NCI-H1092 (cell line): Measurements from ENCODE around the gene KRT82.
"Not testable (repeated sequence)": the region's sequence is repeated elsewhere in the genome, so short reads cannot be mapped to it uniquely, and the experiment has no call there.

Experiments used
- DNase-seq: peaks from one replicate; lab custom pipeline; 2025; lab: John Stamatoyannopoulos, UW

The KRT82 gene

DNA sequence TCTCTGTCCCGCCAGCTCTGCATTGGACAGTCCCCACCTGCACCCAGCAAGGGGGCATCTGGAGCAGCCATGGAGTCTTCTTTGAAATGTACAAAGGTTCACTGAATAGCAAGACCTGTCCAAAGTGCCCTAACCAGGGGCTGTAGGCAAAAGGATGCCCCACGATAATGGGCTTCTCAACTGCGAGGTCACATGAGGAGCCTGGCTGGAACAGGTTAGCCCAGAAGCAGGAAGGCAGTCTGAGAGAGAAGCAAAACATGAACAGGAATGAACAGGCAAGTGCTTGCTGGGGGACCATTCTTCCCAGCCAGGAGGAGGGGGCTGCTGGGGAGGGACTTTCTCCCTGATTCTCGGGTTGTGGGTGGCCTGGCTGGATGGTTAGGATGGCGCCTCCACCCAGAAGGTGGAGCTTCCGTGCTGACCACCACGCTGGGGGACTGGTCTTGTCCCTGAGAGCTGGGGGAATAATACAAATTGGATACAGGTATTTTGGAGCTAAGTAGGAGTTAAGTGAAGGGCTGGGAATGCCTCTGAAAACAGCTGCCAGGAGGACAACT, 46.0 kb downstream of the KRT82 start:
- no peak for DNase-seq

DNA sequence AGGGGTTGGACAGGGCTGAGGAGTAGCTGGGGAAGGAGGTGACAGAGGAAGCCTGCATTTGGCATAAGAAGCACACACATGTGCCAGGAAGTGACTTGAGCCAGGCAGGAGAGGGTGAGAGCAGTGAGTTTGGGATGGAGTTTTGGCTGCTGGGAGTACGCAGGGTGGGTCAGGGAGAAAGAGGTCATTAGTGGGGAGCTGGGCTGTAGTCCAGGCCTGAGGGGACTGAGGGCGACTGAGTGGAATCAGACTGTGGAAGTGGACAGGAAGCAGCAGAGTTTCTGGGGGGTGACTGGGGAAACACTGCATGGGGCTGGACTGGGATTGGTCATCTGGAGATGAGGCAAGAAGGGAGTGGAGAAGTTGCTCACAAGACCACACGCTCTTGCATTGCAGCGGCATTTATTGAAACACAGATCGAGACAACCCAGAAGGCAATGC, 46.5 kb downstream of the KRT82 start:
- no peak for DNase-seq

DNA sequence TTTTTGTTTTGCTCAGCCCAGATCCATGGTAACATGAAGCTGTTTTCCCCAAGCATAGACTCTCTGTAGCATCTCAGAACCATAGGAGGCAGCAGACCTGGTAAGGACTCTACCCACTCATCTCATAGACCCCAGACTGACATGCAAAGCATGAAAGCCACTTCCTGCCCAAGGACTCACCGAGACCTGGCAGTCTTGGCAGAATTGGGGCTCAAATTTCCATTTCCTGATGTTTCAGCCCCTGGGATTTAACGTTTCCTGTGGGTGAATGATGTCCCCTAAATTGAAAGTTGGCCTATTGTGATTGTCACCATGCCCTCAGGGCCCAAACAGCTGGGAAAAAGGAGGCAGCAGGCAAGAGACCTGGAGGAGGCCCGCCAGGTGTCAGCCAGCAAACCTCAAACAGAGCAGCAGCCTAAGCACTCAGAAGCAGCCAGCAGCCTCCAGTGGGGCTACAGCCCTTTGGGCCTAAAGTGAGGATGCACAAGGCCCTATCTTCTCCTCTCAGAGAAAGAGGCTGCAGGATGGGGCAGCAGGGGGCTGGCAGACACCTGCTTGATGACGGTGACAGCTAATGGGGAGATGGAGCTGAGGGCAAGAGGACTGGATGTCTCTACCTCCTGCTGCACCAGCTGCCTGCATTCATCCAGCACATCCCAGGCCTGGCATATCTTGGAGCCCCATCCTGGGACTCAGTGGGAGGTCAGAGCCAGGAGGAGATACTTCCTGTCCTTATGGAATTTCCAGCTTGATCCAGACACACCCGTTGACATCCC, 47.4 kb downstream of the KRT82 start:
- DNase-seq = no peak

DNA sequence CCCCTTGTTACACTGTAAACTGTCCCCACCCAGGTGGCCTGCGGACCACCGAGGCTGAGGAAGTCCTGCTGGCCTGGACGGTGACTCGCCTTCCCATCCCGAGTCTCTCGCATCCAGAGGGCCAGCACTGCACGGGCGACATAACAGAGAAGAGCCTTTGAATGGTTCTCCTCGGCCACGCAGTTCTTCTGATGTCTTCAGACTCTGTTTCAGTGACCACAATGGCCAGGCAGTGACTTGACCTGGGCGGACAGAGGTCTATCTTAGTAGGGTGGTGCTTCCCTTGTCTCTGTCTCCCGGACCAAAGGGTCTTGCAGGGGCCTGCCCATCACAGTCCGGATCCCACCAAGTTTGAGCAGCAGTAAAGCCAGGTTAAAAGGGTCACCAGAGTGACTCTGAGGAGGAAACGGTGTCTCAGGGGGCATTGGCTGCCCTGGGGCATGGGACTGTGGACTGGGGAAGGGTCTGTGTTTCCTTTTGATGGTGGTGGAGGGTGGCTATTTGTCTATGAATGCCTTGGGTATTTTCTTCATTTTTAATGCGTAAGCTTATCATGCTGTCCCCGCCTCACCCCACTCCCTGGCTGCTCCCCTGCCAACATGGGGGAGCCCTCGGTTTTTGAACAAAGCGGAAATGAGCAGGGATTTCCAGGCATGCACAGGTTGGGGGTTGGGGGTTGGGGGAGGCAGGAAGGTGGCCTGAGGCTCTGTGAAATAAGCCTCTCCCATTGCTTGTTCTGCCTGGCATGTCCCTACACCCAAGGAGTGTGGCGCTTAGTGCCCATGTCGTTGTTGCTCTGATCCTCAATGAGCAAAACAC, 49.2 kb downstream of the KRT82 start:
- DNase-seq = no peak

GRCh38 chr12:52356031-52356761, 49.9 kb downstream of the KRT82 start:
- no peak for DNase-seq

DNA sequence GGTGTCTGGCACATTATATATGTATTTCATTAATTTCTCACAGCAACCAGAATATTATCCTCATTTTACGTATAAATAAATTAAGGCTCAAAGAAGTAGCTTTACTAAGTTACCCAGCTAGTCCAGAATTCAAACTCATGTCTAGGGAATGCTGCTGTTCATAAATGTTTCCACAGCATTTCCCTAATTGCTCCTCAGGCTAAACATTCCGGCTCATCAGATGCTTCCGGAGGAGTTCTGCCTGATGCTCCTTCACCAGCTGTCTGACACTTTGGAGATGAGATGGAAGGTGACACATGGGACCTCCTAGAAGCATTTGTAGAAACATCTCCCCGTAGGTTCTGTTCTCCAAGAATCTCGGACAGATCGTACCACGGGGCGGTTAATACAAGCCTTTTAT, 51.0 kb downstream of the KRT82 start:
- DNase-seq = no peak

DNA sequence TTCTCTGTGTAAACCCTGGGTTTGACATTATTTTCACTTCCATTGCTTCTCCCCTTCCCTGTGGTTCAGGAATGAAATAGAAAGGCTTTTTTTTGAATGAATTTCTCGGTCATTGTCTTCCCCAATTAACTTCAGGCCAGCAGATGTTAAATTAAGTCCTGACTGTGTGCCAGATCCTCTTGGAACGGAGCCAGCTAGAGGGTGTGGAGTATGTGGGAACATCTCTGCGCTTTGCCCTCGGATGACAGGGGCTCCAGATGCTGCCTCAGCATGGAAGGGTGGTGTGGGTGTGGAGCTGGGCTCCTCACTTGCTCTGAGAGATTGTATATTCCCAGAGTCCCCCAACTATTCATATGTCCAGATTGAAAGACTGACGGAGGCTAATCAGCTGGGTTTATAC, 51.9 kb downstream of the KRT82 start:
- no peak for DNase-seq

DNA sequence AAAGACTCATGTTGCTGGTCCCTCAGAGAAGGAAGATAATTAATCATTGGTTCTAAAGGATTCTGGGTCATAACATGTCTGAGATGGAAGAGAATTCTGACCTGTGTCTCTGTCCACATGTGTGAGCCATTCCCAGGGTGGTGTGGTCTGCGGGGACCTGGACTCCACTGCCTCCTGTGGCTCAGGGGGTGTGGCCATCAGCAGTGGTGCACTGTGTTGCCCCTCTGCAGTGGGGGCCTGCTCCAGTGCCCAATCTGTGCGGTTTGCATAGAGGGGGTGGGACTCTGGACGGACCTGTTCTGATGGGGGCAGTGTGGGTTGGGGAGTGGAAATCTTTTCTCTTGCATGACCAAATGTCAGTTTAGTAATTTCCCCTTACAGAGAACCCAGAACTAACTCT, 52.4 kb downstream of the KRT82 start:
- no peak for DNase-seq

DNA sequence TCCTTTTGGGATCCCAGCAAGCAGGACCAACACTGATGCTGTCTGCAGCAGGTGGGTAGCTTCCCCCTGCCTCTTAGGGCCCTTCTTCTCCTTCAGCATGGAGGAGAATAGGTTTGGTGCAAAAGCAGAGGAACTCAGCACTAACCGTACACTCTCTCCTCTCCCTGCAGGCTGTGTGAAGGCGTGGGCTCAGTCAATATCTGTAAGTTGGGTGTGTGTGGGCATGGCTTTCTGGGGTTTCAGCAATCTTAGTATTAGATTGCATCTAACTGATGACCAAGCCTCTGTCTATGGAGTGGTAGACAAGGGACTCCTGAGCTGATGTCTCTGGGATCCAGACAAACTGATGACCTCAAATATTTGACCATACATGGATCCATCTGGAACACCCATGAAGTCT, 53.2 kb downstream of the KRT82 start:
- DNase-seq = no peak

DNA sequence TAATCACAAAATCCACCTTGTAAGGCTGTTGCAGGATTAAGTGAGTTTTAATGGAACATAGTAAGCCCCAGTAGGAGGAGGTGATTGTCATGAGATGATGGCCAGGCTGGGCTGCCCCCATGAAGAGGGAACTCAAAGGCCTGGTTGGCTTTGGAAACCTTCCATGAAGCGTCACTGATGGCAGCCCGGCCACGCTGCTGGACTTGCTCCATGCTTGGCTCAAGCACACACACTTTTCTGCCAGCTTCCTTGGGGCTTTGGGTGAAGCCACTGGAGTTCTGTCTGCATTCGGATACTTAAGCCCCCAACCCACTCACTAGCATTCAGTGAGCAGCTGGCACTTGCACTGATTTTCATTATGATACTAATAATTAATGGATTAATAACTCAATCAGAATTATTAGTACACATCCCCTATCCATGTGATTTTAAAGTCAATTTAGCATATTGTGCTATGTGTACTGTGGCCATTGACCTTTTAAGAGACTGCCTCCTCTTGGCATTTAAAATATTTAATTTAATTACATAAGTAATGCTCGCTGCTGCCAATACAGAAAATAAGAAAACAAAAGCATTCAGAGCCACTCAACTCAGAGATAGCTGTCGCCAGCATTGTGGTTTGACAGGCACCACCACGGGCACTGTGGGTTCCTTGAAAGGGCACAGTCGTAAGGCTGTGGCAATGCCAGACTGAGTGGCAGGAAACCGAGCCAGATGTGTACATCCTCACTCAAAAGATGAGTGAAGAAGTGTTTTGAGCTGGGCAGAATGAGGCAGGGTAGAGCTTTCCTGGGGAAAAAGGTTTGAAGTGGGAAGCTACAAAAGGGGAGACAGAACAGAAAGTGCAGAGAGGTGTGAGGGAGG, 54.7 kb downstream of the KRT82 start:
- no peak for DNase-seq

DNA sequence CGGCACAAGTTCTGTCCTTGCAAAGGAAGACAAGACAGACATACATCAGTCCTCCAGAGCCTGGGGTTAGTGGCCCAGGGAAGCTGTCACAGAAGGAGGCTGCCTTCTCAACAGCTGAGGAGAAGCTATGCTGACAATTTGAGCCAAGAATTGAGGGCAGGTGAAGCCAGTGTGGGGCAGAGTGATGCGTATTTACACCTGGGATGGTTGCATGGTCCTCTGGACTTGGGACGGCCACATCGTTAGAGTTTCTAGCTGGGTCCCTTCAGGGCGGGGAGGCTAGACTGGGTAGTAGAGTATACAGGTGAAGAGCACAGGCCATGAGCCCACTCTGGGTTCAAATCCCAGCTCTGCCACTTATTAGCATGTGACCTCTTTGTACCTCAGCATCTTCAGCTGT, 55.3 kb downstream of the KRT82 start:
- no peak for DNase-seq

DNA sequence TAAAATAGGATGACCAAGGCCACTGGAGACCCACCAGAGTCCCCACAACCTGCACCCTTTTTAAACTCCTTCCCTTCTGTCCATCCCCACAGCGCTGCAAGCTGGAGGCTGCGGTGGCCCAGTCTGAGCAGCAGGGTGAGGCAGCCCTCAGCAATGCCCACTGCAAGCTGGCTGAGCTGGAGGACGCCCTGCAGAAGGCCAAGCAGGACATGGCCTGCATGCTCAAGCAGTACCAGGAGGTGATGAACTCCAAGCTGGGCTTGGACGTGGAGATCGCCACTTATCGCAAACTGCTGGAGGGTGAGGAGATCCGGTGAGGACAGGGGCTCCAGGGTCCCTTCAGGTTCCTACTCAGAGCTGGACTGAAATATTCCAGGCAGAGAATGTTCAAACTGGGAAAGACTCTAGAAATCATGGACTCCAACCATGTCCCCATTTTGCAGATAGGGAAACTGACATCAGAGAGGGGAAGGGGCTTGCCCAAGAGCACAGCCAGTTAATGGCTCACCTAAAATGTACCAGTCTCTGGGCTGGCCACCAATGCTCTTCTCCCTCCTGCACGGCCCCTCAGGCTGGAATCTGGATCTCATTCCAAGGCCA, 56.0 kb downstream of the KRT82 start:
- no peak for DNase-seq

DNA sequence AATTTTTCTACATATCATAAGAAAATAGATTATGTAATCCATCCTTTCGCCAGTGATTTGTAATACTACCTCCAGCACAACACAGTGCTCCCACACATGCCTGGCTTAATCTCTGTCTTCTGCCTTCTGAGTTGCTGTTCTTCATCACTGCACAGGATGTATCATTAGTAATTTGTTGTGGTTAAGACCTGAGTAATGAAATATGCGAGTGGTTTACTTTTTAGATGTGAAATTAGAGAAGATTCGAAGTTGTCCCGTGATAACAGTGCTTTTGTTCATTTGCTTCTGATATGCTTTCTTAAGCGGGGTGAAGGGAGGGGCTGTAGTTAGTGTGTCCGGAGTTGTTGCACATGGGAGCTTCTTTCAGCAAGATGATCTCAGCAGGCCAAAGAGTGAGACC, 56.9 kb downstream of the KRT82 start:
- no peak for DNase-seq

DNA sequence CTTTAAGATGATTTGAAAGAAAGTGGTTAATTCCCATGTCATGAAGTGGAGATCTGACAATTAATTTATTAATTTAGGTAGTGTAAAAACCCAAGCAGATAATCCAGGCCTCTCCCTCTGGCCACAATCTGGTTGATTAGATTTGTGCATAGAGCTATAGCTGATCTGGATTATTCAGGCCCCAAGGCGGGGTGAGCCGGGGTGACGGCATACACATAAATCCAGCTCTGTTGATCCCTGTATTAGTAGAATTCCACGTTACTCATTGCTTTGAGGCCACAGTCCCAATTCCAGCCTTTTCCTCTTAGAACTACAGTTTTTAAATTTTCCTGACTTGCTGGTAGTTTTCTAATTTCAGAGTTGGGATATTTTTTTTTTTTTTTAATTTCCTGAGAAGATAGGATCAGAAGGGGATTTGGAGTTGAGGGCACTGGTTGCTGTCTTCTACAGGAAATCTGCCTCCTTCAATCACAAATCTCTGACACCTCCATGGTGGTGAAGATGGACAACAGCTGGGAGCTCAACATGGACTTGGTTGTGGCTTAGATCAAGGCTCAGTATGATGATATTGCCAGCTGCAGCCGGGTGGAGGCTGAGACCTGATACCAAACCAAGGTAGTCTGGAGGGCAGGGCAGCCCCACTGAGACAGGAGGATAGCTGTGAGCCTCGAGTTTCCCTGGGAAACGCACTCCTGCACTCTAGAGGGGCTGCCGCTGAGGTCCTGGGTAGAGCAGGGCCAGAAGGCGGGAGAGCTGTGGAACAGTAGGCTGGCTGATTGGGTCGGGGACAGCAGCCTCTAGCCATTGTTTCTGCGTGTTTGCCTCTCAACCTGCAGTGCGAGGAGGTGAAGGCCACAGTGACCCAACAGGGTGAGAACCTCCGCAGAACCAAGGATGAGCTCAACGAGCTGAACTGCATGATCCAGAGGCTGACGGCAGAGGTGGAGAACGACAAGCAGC, 58.3 kb downstream of the KRT82 start:
- DNase-seq = no peak

DNA sequence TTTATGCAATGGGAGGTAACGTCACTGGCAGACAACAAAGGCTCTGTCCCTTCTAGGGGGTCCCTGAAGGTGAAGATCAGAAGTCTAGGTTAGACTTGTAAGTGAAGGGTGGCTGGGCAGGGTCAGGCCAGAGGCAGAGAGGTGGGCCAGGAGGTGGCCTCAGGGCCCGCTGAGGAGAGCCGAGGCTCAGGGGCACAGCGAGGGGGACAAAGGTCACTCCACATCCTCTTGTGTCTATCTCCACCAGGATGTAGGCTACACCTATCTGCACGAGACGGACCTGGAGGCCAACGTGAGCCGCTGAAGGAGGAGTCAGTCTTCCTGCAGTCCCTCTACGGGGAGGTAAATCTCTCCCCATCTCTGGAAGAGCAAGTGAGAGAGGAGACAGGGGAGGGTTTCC, 59.1 kb downstream of the KRT82 start:
- no peak for DNase-seq

- DNase-seq = no peak
Measured at GRCh38 chr12:52346593-52346992, 59.5 kb downstream of the KRT82 start.

GRCh38 chr12:52345041-52345440, 61.1 kb downstream of the KRT82 start:
- not testable (repeated sequence) for DNase-seq

DNA sequence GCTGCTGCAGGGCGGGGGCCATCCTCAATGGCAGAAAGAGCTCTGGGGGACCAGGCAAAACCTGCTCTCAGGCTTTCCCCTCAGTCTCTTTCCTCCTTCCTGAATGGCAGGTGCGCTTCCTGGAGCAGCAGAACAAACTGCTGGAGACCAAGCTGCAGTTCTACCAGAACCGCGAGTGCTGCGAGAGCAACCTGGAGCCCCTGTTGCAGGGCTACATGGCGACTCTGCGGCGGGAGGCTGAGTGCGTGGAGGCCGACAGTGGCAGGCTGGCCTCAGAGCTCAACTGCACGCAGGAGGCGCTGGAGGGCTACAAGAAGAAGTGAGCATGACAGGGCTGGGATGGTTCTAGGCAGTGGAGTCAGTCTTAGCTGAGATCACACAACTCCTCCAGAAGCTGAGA, 62.0 kb downstream of the KRT82 start:
- no peak for DNase-seq
